GM23338 (cell line): ENCODE results near the gene HBM. TPM values are rescaled to one million over a fixed set of nuclear protein-coding genes. Genes with fewer than 3 reads are reported as not detected.

ENCODE experiments used
- ATAC-seq: fragments of 200-7000 bp; cut with Tn5 transposase; 3 replicates; pipeline ENCODE4 v1.9.1; 2020
- DNase-seq: peaks from one replicate; pipeline ENCODE4 v3.0.0-alpha.2; 2015; ENCODE audit warnings: low spot score
- H2AFZ ChIP-seq: fragments of 200-600 bp; sonication (generic); 2 replicates; pipeline ENCODE4 v1.8.0; 2016; ENCODE audit warnings: antibody characterized with exemption, mild to moderate bottlenecking, moderate library complexity
- H3F3A ChIP-seq: fragments of 200-600 bp; sonication (generic); replicated peaks from 2 replicates; pipeline ENCODE4 v1.8.0; 2017; ENCODE audit warnings: antibody characterized with exemption, mixed run types, low read depth
- H3K27ac ChIP-seq: fragments of 200-600 bp; sonication (generic); 2 replicates; pipeline ENCODE4 v1.6.1; 2016; ENCODE audit warnings: low read depth
- H3K27me3 ChIP-seq: fragments of 200-600 bp; sonication (generic); 2 replicates; pipeline ENCODE4 v1.8.0; 2016; ENCODE audit warnings: mild to moderate bottlenecking, mixed run types, moderate library complexity; ENCODE audit not compliant: insufficient read depth
- H3K36me3 ChIP-seq: fragments of 200-600 bp; sonication (generic); 2 replicates; pipeline ENCODE4 v1.8.0; 2016; ENCODE audit warnings: mild to moderate bottlenecking; ENCODE audit not compliant: insufficient read depth
- H3K4me1 ChIP-seq: fragments of 200-600 bp; sonication (generic); 2 replicates; pipeline ENCODE4 v1.8.0; 2016; ENCODE audit warnings: mild to moderate bottlenecking, moderate library complexity; ENCODE audit not compliant: insufficient read depth
- H3K4me2 ChIP-seq: fragments of 200-600 bp; sonication (generic); 2 replicates; pipeline ENCODE4 v1.7.1; 2017; ENCODE audit warnings: mixed run types
- H3K4me3 ChIP-seq: fragments of 200-600 bp; sonication (generic); 2 replicates; pipeline ENCODE4 v1.6.1; 2016; ENCODE audit warnings: mixed run types
- H3K79me2 ChIP-seq: fragments of 200-600 bp; sonication (generic); replicated peaks from 2 replicates; pipeline ENCODE4 v1.8.0; 2017; ENCODE audit warnings: mild to moderate bottlenecking; ENCODE audit not compliant: insufficient read depth
- H3K9me2 ChIP-seq: fragments of 200-600 bp; sonication (generic); 2 replicates; pipeline ENCODE4 v1.8.0; 2017; ENCODE audit not compliant: insufficient read depth
- H4K20me1 ChIP-seq: fragments of 200-600 bp; sonication (generic); replicated peaks from 2 replicates; pipeline ENCODE4 v1.8.0; 2017; ENCODE audit warnings: mild to moderate bottlenecking; ENCODE audit not compliant: insufficient read depth
- H3K27ac Mint-ChIP-seq: 2 replicates; pipeline ENCODE4 v1.8.0; 2020; ENCODE audit warnings: inconsistent platforms, mild to moderate bottlenecking, moderate library complexity, mixed read lengths
- H3K27me3 Mint-ChIP-seq: 3 replicates; pipeline ENCODE4 v1.8.0; 2022; ENCODE audit warnings: low read depth, mild to moderate bottlenecking, moderate library complexity, mixed read lengths, inconsistent platforms; ENCODE audit not compliant: insufficient read depth, poor library complexity
- H3K36me3 Mint-ChIP-seq: 3 replicates; pipeline ENCODE4 v1.8.0; 2021; ENCODE audit warnings: low read depth, mild to moderate bottlenecking, inconsistent platforms, moderate library complexity, mixed read lengths
- H3K4me1 Mint-ChIP-seq: 3 replicates; pipeline ENCODE4 v1.8.0; 2020; ENCODE audit warnings: mild to moderate bottlenecking, inconsistent platforms, mixed read lengths
- H3K4me3 Mint-ChIP-seq: 3 replicates; pipeline ENCODE4 v1.8.0; 2021; ENCODE audit warnings: moderate library complexity, mild to moderate bottlenecking, inconsistent platforms, mixed read lengths
- H3K9me3 Mint-ChIP-seq: 3 replicates; pipeline ENCODE4 v1.8.0; 2020; ENCODE audit warnings: moderate library complexity, mild to moderate bottlenecking, inconsistent platforms, mixed read lengths
- CREB1 ChIP-seq: fragments of 250-450 bp; sonication (Bioruptor Pico); IDR thresholded peaks from 2 replicates; pipeline ENCODE4 v1.5.0; 2020; ENCODE audit warnings: low read depth, mild to moderate bottlenecking, moderate library complexity
- CTCF ChIP-seq, 2 experiments: fragments of 200-600 bp in 1 of 2; sonication (generic) in 1 of 2; conservative IDR thresholded peaks; 2 replicates each; pipeline versions ENCODE4 v1.5.1 to v1.6.1; 2016 to 2017; ENCODE audit warnings: antibody characterized with exemption in 2 of 2, low read depth in 2 of 2, mild to moderate bottlenecking in 2 of 2, moderate library complexity in 1 of 2
- ETS1 ChIP-seq: IDR thresholded peaks from 2 replicates; pipeline ENCODE4 v1.6.1; 2016; ENCODE audit warnings: antibody characterized with exemption
- EZH2 ChIP-seq: fragments of 200-600 bp; sonication (generic); IDR thresholded peaks from one replicate; pipeline ENCODE4 v1.8.0; 2017; ENCODE audit warnings: antibody characterized with exemption, mild to moderate bottlenecking, low read depth; ENCODE audit not compliant: unreplicated experiment
- EZH2phosphoT487 ChIP-seq: fragments of 200-600 bp; sonication (generic); IDR thresholded peaks from one replicate; pipeline ENCODE4 v1.8.1; 2018; ENCODE audit warnings: antibody characterized with exemption; ENCODE audit not compliant: unreplicated experiment
- JUNB ChIP-seq: IDR thresholded peaks from one replicate; pipeline ENCODE4 v1.6.1; 2016; ENCODE audit warnings: antibody characterized with exemption; ENCODE audit not compliant: unreplicated experiment
- NANOG ChIP-seq: IDR thresholded peaks from 2 replicates; pipeline ENCODE4 v1.6.1; 2016; ENCODE audit warnings: antibody characterized with exemption, borderline replicate concordance
- POLR2AphosphoS5 ChIP-seq: IDR thresholded peaks from 2 replicates; pipeline ENCODE4 v1.6.1; 2016; ENCODE audit warnings: antibody characterized with exemption, low read depth
- REST ChIP-seq: IDR thresholded peaks from one replicate; pipeline ENCODE4 v1.6.1; 2018; ENCODE audit warnings: antibody characterized with exemption; ENCODE audit not compliant: unreplicated experiment
- STAT1 ChIP-seq: IDR thresholded peaks from one replicate; pipeline ENCODE4 v1.6.1; 2016; ENCODE audit warnings: antibody characterized with exemption; ENCODE audit not compliant: unreplicated experiment
- ZNF114 ChIP-seq: fragments of 250-450 bp; sonication (Bioruptor Pico); IDR thresholded peaks from 2 replicates; pipeline ENCODE4 v1.5.0; 2020; ENCODE audit warnings: mild to moderate bottlenecking, moderate library complexity
- polyA plus RNA-seq: library from polyadenylated mRNA; unstranded; fragments of >200 nt; fragmentation: Nextera tagmentation; extraction: Ambion mirVana; gene quantifications from 2 replicates; pipeline ENCODE4 v1.2.1, GENCODE V29; 2016
- total RNA-seq: library from RNA; depleted of rRNA; stranded (reverse); fragments of >200 nt; shearing (Covaris generic); gene quantifications from 2 replicates; pipeline ENCODE4 v1.2.3, GENCODE V29; 2014

HBM gene
- total and polyA plus RNA-seq, 2 experiments from 2014 or later: not detected

DNA sequence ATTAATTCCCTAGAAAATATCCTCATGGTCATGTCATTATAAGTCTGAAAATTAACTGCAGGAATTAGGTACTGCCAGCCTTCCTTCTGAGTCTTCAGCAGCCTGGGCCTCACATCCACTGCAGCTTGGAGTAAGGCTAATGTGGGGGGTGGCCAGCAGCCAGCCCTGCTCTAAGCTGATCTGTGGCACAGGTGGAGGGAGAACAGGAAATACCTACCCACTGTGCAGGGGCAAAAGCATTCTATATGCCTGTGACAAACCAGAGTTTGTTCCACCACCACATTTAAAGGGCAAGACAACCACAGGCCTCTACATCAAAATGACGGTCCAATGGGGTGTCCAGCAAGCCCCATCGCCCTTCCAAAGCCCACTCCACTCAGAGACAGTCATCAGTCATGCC is 36.7 kb upstream of the HBM start:
- H2AFZ ChIP-seq: no peak overlapping the region
- H3K36me3 ChIP-seq: no peaks in the 10 kb centered on the region
- no peak overlapping the region for H3K4me3 Mint-ChIP-seq
- H3K27ac Mint-ChIP-seq: no peak overlapping the region
- TF ChIP-seq EZH2phosphoT487 (no peak), REST (no peak), JUNB (no peak), ZNF114 (CRISPR knock-in tag) (no peak), STAT1 (no peak), CREB1 (no peak), CTCF (conservative IDR thresholded peaks at IDR 0.05; ENCODE audit: low read depth in 2 of 2) (no peak)
- no peaks in the 10 kb centered on the region for H3K27me3 ChIP-seq
- H3K27ac ChIP-seq: no peak overlapping the region
- no peaks in the 10 kb centered on the region for H3K9me2 ChIP-seq
- H3K9me3 Mint-ChIP-seq: no peaks in the 10 kb centered on the region
- no peak overlapping the region for H3K4me2 ChIP-seq
- DNase-seq (no peak), ATAC-seq (no peak)
- 0 out of 2 replicates have a peak, but pooled peaks cover 7% of the 10 kb centered on the region for H3F3A ChIP-seq
- H3K36me3 Mint-ChIP-seq: no peaks in the 10 kb centered on the region
- H3K79me2 ChIP-seq: peaks cover 34% of the 10 kb centered on the region
- peaks cover 7% of the 10 kb centered on the region for H3K27me3 Mint-ChIP-seq
- peaks cover 7% of the 10 kb centered on the region; the same call in 1 of the 2 replicates for H4K20me1 ChIP-seq
- H3K4me1 ChIP-seq: no peaks in the 10 kb centered on the region; the same call in 1 of the 2 replicates
- H3K4me1 Mint-ChIP-seq: peaks cover 3% of the 10 kb centered on the region; the same call in 1 of the 3 replicates
- H3K4me3 ChIP-seq: no peak overlapping the region

DNA sequence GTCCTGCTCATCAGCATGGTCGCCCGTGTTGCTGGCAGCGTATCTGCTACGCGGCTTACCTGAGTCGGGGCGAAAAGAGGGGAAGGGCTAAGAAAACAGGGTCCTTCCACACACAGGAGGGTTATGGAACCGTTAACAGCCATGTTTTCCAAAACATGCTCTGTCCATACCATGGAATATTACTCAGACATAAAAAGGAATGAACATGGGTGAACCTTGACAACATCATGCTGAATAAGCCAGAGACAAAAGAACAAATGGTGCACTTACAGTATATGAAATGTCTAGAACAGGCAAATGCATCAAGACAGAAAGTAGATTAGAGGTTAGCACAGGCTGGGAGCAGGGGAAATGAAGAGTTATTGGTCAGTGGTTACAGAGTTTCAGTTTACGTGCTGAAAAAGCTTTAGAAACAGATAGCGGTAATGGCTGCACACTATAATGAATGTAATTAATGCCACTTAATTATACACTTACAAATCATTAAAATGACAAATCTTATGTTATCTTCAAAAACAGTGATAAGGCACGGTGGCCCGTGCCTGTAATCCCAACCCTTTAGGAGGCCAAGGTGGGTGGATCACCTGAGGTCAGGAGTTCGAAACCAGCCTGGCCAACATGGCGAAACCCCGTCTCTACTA is 35.1 kb upstream of the HBM start:
- peaks cover 7% of the 10 kb centered on the region; the same call in 1 of the 2 replicates for H4K20me1 ChIP-seq
- no peak overlapping the region for H3K4me3 ChIP-seq
- Mint-ChIP-seq H3K4me3 (no peak overlapping the region), H3K27me3 (peaks cover 5% of the 10 kb centered on the region), H3K27ac (no peak overlapping the region), H3K36me3 (no peaks in the 10 kb centered on the region), H3K4me1 (no peaks in the 10 kb centered on the region), H3K9me3 (no peaks in the 10 kb centered on the region)
- DNase-seq (no peak), ATAC-seq (no peak)
- no peaks in the 10 kb centered on the region for H3K4me1 ChIP-seq
- H3F3A ChIP-seq: peaks cover 4% of the 10 kb centered on the region; the same call in 1 of the 2 replicates
- no peak overlapping the region for H2AFZ ChIP-seq
- H3K36me3 ChIP-seq: no peaks in the 10 kb centered on the region
- H3K27me3 ChIP-seq: no peaks in the 10 kb centered on the region
- TF ChIP-seq EZH2 (no peak), POLR2AphosphoS5 (no peak), JUNB (no peak), NANOG (no peak), CREB1 (no peak), ETS1 (no peak)
- H3K79me2 ChIP-seq: peaks cover 46% of the 10 kb centered on the region
- H3K9me2 ChIP-seq: no peaks in the 10 kb centered on the region
- H3K27ac ChIP-seq: no peak overlapping the region
- H3K4me2 ChIP-seq: no peak overlapping the region
